IPS-18a (cell line): ENCODE measurements around the gene NR3C2.

Experiments
- H3K27ac ChIP-seq: one replicate; pipeline ENCODE4 v1.5.1; 2013; ENCODE audit warnings: low read length
- H3K27me3 ChIP-seq: one replicate; pipeline ENCODE4 v1.6.1; 2013; ENCODE audit warnings: mild to moderate bottlenecking, low read length; ENCODE audit not compliant: control insufficient read depth, insufficient read depth
- H3K36me3 ChIP-seq: one replicate; pipeline ENCODE4 v1.6.1; 2013; ENCODE audit warnings: low read depth, low read length; ENCODE audit not compliant: control insufficient read depth
- H3K4me1 ChIP-seq: one replicate; pipeline ENCODE4 v1.6.1; 2013; ENCODE audit warnings: low read depth, low read length; ENCODE audit not compliant: control insufficient read depth
- H3K4me3 ChIP-seq: one replicate; pipeline ENCODE4 v1.5.1; 2013; ENCODE audit warnings: low read length
- H3K9ac ChIP-seq: one replicate; pipeline ENCODE4 v1.6.1; 2013; ENCODE audit warnings: mild to moderate bottlenecking, low read length, moderate library complexity
- H3K9me3 ChIP-seq: one replicate; pipeline ENCODE4 v1.6.1; 2013; ENCODE audit warnings: low read depth, low read length; ENCODE audit not compliant: control insufficient read depth

NR3C2 gene

DNA sequence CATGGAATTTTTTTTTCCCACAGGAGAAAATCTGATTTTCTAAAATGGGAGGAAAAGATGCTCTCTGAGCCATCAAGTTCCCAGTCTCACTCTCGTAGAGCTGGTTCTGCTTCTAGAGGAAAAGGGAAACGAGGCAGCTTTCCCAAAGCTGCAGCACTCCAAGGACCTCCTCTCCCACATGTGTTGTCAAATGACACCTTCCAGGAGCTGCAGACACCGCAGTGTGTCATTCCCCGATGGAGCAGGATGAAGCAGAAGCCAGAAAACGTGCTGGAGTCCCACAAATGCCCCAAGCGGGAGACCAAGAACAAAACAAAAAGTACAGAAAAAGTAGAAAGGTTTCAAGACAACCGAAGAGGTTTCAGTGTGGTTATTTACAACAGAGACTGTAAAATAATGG is 362.3 kb downstream of the NR3C2 start:
- Histone ChIP-seq H3K9me3 (no peaks in the 10 kb centered on the region), H3K27ac (no peak overlapping the region), H3K36me3 (no peaks in the 10 kb centered on the region), H3K27me3 (no peaks in the 10 kb centered on the region), H3K4me3 (no peak overlapping the region), H3K4me1 (no peaks in the 10 kb centered on the region), H3K9ac (no peak overlapping the region)

DNA sequence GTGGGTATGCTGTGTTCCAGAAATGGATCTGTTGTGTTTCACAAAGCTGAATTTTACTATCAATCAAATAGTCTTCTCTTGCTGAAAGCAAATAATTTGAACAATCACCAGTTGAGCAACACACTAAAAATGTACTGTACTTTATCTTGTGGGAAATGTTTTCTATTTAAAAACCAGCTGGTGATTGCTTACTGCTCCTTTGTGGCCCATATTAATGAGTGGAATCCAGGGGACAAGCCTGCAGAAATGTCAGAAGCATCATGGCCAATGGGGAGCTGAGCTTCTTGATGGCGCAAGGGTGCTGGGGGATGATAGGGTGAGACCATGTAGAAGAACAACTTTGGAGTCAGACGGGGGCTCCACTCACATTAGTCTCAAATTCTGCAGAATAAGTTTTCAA is 364.2 kb downstream of the NR3C2 start:
- Histone ChIP-seq H3K27me3 (no peaks in the 10 kb centered on the region), H3K4me1 (no peaks in the 10 kb centered on the region), H3K27ac (no peak overlapping the region), H3K4me3 (no peak overlapping the region), H3K36me3 (no peaks in the 10 kb centered on the region), H3K9ac (no peak overlapping the region), H3K9me3 (peaks cover 5% of the 10 kb centered on the region)

DNA sequence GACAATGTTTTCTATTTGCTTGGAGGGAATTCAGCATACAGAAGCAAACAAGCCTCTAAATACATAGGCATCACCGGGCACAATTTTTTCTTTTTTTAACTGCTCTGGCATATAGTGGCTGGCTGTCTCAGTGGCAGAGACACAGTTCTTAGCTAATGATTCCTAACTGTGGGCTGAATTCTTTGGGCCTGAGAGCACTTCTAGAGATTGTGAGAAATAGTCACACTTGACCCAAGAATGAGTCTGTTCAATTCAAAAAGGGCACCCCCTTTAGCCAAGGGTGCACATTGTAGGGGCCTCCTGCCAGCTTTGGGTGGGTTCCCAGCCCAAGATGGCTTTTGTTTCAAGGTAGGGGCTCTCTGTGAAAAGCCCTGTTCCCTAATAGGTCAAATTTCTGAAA is 364.6 kb downstream of the NR3C2 start:
- no peaks in the 10 kb centered on the region for H3K36me3 ChIP-seq

DNA sequence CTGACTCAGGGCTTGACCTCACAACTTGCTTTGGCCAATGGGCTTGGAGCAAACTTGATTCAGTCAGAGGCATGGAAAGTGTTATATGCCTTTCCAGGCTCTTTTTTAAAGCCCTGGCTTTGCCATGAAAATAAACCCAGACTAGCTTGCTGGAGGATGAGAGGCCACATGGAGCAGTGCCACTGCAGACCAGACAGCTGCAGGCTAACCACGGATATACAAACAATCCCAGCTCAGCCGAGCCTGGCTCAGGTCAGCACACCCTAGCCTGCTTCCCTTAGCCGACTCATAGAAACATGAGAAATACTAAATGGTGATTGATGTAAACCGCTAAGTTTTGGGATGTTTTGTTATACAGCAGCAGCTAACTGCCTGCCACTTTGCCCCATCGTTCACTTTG is 365.2 kb downstream of the NR3C2 start:
- H3K4me3 ChIP-seq, result no peak overlapping the region
- no peaks in the 10 kb centered on the region for H3K27me3 ChIP-seq
- H3K4me1 ChIP-seq, result no peaks in the 10 kb centered on the region
- no peak overlapping the region for H3K9ac ChIP-seq
- no peak overlapping the region for H3K27ac ChIP-seq
- peaks cover 5% of the 10 kb centered on the region for H3K9me3 ChIP-seq
- no peaks in the 10 kb centered on the region for H3K36me3 ChIP-seq

More for the DNA sequence above, 364.6 kb downstream of the NR3C2 start:
- Histone ChIP-seq H3K4me3 (no peak overlapping the region), H3K9ac (no peak overlapping the region), H3K9me3 (peaks cover 5% of the 10 kb centered on the region), H3K27me3 (no peaks in the 10 kb centered on the region), H3K4me1 (no peaks in the 10 kb centered on the region), H3K27ac (no peak overlapping the region)

DNA sequence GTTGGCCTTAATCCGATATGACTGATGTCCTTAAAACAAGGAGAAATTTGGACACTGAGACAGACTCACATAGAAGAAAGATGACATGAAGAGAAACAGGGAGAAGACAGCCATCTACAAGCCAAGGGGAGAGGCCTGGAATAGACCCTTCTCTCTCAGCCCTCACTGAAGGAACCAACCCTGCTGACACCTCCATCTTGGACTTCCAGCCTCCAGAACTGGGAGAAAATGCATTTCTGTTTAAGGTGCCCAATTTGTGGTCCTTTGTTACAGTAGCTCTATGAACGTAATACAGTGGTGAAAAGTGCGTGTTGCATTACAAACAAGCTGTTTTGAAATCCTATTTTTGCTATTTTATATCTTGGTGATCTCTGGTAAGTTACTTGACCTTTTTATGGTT is 366.8 kb downstream of the NR3C2 start:
- Histone ChIP-seq H3K27me3 (no peaks in the 10 kb centered on the region), H3K9ac (no peak overlapping the region), H3K9me3 (peaks cover 5% of the 10 kb centered on the region), H3K36me3 (no peaks in the 10 kb centered on the region), H3K4me1 (no peaks in the 10 kb centered on the region), H3K4me3 (no peak overlapping the region), H3K27ac (no peak overlapping the region)

DNA sequence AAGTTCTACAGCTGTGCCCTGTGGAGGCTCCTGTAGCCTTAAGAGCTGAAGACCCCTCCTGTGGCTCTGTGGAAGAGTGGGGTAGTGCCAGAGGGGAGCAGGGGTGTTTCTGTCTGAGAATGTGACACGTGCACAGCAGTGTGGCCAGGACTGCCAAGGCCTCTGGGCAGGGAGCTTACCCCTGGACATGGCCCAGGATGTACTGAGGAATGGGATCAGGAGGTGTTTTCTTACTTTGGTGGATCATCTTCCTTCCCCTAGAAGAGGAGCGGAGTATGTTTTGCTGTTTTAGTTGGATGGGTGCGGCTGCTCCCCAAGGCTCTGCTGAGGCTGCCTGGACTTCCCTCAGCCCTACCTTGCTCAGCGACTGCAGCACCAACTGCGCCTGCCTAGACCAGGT is 367.8 kb downstream of the NR3C2 start:
- Histone ChIP-seq H3K4me3 (no peak overlapping the region), H3K27ac (no peak overlapping the region), H3K36me3 (no peaks in the 10 kb centered on the region), H3K27me3 (no peaks in the 10 kb centered on the region), H3K9ac (no peak overlapping the region), H3K4me1 (no peaks in the 10 kb centered on the region), H3K9me3 (peaks cover 5% of the 10 kb centered on the region)

DNA sequence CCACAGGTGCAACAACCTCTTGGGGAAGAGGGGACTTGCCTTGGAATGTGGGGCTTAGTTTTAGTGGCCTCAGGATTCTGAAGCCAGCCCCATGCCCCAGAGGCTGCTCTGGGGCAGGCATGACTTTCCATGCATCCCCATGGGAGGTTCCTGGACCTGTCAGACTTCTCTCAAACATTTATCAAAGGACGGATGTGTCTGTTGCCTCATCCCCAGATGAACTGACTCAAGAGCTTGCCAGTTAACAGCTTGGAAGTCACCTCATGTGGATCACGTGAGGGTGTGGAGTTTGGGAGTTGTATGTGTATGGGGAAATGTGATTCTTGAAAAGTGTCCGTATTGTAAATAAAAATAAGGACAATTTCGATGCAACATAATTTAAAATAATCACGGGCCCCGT is 368.9 kb downstream of the NR3C2 start:
- H3K27me3 ChIP-seq, result no peaks in the 10 kb centered on the region
- no peaks in the 10 kb centered on the region for H3K36me3 ChIP-seq
- H3K27ac ChIP-seq, result no peak overlapping the region
- H3K4me3 ChIP-seq, result no peak overlapping the region
- H3K4me1 ChIP-seq, result no peaks in the 10 kb centered on the region
- no peak overlapping the region for H3K9ac ChIP-seq
- peaks cover 5% of the 10 kb centered on the region for H3K9me3 ChIP-seq

DNA sequence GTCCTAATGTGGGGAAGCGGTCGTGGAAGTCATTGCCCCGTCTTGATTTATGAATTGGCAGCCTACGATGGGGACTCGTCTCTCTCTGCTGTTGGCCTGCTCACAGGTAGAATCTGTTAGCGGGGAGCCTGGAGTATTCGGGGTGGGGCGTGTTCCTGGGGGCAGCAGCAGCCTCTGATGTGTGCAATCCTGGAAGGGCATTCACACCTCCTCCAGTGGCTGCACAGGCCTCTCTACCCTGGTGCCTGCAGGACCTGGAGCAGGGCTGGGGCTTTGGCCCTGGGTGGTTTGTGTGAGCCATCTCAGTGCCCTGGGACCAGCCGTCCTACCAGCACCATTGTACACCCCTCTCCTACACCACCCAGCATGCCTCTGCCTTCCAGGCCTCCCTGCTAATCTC is 369.4 kb downstream of the NR3C2 start:
- Histone ChIP-seq H3K36me3 (no peaks in the 10 kb centered on the region), H3K9ac (no peak overlapping the region), H3K9me3 (peaks cover 5% of the 10 kb centered on the region), H3K27me3 (no peaks in the 10 kb centered on the region), H3K4me3 (no peak overlapping the region), H3K27ac (no peak overlapping the region), H3K4me1 (no peaks in the 10 kb centered on the region)

DNA sequence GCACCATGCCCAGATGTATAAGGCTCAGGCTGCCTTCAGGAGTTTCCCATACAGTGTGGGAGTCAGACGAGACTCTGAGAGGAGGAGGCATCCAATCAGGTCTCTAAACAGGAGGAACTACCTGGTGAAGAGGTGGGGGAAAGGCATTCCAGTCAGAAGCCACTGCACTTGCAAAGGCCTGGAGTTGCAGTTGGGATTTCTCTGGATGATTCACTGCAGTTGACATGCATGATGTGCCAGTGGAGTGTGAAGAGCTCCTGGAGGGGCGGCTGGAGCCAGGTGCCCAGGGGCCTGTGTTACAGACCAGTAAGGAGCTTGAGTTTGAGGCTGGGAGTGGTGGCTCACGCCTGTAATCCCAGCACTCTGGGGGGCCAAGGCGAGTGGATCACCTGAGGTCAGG is 371.2 kb downstream of the NR3C2 start:
- no peak overlapping the region for H3K27ac ChIP-seq
- no peak overlapping the region for H3K4me3 ChIP-seq
- peaks cover 5% of the 10 kb centered on the region for H3K9me3 ChIP-seq
- no peak overlapping the region for H3K9ac ChIP-seq
- no peaks in the 10 kb centered on the region for H3K4me1 ChIP-seq
- no peaks in the 10 kb centered on the region for H3K36me3 ChIP-seq
- H3K27me3 ChIP-seq, result no peaks in the 10 kb centered on the region

DNA sequence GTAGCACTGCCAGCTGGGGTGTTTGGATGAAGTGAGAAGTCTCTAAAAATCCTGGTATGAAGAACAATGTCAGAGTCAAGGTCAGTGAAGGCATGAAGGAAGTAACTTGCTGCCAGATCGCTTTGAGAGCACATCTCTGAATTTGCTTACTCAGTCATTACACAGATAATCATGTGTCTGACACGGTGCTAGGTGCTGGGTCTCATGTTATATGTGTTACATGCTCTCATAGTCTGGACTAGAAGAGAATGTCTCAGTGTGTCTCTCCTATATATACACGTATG is 372.4 kb downstream of the NR3C2 start:
- H3K4me1 ChIP-seq, result no peaks in the 10 kb centered on the region
- no peak overlapping the region for H3K9ac ChIP-seq
- H3K27me3 ChIP-seq, result no peaks in the 10 kb centered on the region
- H3K27ac ChIP-seq, result no peak overlapping the region
- H3K36me3 ChIP-seq, result no peaks in the 10 kb centered on the region
- H3K9me3 ChIP-seq, result peaks cover 5% of the 10 kb centered on the region
- no peak overlapping the region for H3K4me3 ChIP-seq

DNA sequence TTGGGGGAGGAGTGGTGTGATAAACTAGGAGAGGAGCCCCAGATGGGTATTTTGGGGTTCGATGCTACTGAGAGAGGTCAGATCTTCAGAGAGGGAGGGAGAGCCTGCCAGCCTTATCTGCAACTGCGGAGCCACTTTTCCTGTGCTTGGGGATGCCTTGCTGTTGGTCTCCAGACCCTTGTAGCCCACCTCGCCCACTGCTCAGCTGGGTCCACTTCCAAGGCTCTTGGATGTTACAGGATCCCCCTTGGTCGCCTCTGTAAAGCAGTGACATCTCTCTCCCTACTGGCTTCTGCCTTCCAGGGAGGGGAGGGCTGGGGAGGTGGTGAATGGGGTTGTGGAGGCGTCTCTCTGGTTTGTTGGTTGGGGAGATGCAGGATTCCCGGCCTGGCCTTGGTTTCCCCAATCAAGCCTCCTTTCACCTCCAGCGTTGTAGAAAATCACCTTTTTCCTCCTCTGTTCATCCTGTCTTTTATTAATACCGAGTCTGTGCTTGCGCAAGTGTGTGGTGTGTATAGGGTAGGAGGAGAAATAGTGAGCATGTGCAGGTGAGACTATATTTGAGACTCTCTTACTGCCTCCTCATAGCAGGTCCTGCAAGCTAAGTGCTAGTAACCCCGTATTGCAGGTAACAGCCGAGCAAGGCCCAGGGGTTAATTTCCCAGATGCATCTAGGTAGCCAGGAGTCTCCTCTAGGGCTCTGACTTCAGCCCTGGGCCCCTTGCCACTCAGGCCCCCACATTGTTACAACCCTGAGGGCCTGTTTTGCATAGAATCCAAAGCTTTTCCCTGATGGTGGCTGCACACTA is 372.9 kb downstream of the NR3C2 start:
- Histone ChIP-seq H3K9ac (no peak overlapping the region), H3K4me1 (no peaks in the 10 kb centered on the region), H3K36me3 (no peaks in the 10 kb centered on the region), H3K27me3 (no peaks in the 10 kb centered on the region), H3K4me3 (no peak overlapping the region), H3K9me3 (peaks cover 3% of the 10 kb centered on the region), H3K27ac (no peak overlapping the region)

DNA sequence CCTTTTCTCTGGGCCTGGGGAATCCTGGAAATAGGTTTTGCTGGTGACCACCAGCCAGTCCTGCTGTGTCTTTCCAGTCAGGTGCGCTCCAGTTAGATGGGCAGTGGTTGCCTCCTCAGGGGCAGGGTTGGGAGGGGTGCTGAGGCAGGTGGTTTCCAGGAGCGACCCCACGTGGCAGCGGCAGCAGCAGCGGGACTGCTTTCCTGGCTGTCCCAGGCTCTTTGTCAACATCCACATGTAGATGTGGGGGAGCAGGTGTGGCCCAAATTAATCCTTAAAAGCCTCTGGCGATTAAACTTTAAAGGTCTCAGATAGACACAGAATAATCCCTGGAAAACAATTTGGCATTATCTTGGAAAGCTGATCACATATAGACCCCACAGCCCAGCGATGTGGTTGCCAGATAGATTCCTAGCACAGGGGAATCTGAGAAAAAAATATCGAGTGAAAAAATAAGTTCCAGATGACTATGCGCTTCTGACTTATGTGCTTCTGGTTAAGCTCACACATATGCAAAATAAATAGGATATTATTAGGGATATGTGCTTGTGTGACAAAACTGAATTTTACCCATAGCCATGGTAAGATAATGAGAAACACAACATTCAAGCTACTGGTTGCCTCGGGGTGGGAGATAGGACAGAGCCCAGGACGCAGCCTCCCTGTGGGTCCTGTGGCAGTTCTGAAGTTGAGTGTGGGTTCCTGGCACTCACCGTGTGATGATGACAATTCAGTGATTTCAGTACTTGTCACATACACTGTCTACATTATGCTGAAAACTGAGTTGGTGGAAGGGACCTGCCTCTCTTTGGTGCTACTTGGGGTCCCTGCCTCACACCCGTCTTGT is 373.9 kb downstream of the NR3C2 start:
- Histone ChIP-seq H3K36me3 (no peaks in the 10 kb centered on the region), H3K27me3 (no peaks in the 10 kb centered on the region)

More for the DNA sequence above, 373.9 kb downstream of the NR3C2 start:
- Histone ChIP-seq H3K27ac (no peak overlapping the region), H3K9ac (no peak overlapping the region), H3K9me3 (no peaks in the 10 kb centered on the region), H3K4me1 (no peaks in the 10 kb centered on the region), H3K4me3 (no peak overlapping the region)
